ENCODE measurements around the gene CTXND2.
"Not testable (repeated sequence)": the region's sequence is repeated elsewhere in the genome, so short reads cannot be mapped to it uniquely, and the experiment has no call there.

CTXND2 gene

DNA sequence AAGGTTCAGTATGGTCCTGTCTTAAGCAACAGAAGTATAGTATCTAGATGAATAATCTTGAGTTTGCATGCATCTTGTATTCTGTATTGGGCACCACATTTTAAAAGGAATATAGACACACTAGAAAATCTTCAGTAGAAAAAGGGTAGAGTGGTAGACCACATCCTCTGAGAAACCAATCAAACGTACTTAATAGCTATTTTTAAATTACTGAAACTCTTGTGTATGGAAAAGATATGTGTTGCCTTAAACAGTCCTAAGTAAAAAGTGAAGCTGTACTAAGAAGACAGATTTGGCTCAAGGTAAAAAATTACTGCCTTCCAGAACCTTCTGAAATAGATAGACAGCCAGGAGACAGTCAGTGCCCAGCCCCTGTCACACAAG, 3.1 kb downstream of the CTXND2 start:
- no peak for DNase-seq (ENCODE audit: low read depth)

DNA sequence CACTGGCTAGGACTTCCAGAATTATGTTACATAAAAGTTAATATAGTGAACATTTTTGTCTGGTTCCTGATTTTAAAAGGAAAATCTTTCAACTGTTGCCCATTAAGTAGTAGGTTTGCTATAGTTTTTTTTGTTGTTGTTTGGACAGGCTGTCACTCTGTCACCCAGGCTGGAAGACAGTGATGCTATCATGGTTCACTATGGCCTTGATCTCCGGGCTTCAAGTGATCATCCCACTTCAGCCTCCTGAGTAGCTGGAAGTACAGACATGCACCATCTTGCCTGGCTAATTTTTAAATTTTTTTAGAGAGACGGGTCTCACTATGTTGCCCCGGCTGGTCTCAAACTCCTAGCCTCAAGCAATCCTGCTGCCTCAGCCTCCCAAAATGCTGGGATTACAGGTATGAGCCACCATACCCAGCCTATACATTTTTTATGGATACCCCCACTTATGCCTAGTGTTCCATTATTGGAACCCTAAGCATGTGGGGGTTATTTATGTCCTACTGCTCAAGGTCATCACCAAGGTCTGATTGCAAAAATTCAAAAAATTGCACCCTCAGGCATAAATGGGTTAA, 6.5 kb downstream of the CTXND2 start:
- DNase-seq (ENCODE audit: low read depth): no peak

DNA sequence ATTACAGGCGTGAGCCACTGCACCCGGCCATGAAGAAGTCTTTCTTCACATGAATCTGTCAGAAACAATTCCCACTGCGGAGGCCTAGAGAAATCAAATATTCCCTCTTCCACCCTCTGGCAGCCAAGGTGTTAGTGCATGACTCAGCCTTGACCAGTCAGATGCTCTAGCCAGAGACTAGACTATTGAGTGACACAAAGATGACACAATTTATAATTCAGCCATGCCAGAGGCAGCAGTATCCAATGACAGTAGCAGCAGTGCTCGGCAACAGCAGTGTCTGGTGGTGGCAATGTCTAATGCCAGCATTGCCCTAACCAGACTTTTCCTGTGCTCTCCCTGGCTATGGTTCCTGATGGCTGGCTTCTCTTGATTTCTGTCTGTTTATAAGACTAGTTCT, 8.7 kb downstream of the CTXND2 start:
- DNase-seq (ENCODE audit: low read depth): no peak

DNA sequence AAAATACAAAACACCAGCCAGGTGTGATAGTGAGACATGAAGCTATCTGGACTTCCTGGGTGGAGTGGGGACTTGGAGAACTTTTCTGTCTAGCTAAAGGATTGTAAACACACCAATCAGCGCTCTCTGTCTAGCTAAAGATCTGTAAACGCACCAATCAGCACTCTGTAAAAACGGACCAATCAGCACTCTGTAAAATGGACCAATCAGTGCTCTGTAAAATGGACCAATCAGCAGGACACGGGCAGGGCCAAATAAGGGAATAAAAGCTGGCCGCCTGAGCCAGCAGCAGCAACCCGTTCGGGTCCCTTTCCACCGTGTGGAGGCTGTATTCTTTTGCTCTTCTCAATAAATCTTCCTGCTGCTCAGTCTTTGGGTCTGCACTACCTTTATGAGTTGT, 12.9 kb downstream of the CTXND2 start:
- DNase-seq (ENCODE audit: low read depth): not testable (repeated sequence)

DNA sequence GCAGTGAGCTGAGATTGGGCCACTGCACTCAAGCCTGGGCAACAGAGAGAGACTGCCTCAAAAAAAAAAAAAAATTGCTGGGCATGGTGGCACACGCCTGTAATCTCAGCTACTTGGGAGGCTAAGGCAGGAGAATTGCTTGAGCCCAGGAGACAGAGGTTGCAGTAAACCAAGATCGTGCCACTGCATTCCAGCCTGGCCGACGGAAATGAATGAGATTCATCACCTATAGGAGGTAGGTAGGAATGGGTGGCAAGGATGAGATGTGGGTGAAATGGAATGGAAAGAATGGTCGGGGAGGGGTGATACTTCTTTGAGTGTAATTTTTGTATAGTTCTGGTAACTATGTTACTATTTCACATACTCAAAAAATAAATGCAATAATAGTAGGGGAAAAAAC, 15.4 kb downstream of the CTXND2 start:
- no peak for DNase-seq (ENCODE audit: low read depth)

DNA sequence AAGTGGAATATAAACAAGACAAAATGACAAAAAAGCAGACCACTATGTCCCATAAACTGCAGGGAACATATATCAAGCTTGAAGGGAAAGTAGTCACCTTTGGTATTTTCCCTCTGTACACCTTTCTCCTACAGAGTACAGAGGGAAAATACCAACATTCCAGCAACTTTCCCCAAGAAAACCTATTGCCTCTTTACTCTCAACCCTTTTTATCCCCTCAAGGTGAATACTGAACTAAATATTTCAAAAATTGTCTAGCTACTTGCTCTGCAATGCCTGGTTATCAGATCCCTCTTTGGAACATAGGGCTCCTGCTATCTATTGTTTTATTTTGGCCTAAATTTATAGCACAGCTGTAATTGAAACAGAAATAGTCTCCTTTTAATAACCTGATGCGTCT, 15.8 kb downstream of the CTXND2 start:
- DNase-seq (ENCODE audit: low read depth): no peak

DNA sequence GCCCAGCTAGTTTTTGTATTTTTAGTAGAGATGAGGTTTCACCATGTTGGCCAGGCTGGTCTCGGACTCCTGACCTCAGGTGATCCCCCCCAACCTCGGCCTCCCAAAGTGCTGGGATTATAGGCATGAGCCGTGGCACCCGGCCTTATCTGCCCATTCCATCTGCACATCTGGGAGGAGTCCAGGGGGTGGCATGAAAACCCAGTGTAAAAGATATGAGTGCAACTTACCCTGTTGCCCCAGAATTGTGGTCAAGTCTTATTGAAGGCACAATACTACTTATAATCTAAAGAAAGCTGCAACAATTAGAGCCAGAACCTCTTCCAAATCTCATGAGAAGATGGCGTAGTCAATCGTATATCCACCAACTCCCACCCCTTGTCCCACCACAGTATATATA, 18.4 kb downstream of the CTXND2 start:
- DNase-seq (ENCODE audit: low read depth): no peak

DNA sequence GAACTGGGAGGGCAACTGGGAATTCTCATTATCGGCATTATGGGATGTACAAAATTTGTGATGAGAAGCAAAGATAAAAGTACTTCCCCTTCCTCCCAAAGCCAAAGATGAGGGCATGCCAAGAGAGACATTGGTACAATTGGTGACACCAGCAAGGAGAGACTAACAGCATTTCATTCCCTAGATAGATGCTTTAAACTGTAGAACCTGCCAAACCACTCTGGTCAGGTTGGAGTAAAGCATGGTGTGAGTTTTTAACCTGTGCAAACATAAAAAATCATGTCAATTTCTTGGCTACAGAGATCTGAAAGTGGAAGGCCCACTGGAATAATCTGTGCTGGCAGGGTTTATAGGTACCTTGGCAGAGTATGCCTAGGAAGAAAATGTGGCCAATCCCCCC, 19.4 kb downstream of the CTXND2 start:
- DNase-seq (ENCODE audit: low read depth): no peak

DNA sequence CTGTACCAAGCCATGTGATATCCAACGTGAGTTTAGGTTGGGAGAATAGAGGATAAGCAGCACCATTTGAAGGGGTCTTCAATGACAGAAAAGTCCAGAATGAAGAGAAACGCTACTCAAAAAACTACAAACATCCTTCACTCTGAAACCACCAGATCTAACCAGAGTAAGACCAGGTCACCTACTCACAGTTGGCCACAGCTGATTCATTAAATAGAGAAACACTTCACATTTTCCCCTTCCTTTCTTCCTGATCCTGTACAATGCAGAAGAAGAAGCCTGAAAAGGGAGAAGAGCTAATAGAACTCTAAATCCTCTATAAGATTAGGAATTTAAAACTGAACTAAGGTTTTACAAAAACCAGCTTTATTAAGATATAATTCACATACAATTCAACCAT, 19.9 kb downstream of the CTXND2 start:
- DNase-seq (ENCODE audit: low read depth): no peak

DNA sequence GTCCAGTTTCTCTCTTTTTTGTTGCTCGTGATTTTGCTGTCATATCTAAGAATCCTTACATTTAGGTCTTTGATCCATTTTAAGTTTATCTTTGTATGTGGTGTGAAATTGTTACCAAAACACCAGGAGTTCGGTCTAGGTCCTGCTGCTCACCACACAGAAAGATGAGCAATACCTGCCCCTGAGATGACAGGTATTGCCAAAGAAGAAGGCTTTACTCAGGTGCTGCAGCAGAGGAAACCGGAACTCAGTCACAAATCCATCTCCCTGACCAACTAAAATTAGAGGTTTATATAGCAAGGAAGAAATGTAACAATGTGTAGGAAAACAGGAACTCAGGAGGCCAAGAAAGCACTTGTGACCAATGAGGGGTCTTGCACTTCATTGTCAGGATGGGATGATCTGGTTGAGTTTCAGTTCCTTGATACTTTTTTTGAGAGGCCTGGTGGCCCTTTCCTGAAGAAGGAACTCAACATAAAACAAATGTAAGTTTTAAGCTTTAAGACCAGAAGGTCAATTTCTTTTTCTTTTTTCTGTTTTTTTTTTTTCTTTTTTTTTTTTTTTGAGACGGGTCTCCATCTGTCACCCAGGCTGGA, 22.7 kb downstream of the CTXND2 start:
- no peak for DNase-seq (ENCODE audit: low read depth)

DNA sequence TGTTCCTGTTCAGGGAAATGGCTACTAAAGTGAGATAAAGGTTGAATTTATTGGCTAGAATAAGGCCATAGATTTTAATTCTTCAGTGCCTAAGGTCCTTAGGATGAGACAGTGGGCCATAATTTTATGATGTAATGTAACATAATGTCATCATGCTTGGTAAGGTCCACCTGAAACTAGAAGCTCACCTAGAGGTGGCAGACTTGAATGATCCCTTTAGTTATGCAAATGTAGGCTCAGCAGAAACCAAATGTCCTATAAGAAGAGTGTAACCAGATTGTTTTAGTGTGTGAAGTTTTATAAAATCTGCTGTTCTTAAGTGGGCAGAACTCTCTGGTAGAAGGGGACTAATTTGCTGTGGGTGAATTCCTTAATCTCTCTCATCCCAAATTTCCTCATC, 25.7 kb downstream of the CTXND2 start:
- DNase-seq (ENCODE audit: low read depth): no peak

DNA sequence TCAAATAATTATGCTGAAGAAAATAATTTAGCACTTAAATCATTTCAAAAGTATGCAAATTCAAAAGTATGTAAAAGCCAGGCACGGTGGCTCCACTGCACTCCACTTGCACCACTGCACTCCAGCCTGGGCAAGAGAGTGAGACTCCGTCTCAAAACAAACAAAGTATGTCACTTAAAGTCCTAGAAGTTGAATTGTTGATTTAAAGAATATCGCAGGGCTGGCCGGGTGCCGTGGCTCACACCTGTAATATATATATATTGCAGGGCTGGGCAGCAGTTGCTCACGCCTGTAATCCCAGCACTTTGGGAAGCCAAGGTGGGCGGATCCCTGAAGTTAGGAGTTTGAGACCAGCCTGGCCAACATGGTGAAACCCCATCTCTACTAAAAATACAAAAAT, 30.5 kb downstream of the CTXND2 start:
- DNase-seq (ENCODE audit: low read depth): no peak

DNA sequence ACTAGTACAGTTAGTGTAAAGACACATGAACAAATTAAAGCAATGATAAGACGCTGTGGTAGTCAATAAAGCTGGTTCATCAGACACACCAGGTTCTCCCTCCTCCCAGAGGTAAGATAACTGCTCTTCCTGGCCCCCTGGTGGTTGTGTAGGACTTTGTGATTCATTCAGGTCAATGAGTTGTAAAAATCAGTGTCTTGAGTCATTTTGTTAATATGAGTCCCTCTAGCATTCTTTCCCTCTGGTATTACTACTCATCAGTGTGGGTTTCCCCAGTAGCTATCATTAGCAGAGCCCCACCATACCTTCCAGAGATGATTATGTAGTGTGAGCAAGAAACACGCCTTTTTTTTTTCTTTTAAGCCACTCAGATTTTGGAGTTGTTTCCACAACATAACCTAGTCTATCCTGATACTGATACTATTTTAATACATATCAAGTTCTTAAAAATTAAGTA, 35.6 kb downstream of the CTXND2 start:
- peak; percentile 59 for DNase-seq (ENCODE audit: low read depth)

DNA sequence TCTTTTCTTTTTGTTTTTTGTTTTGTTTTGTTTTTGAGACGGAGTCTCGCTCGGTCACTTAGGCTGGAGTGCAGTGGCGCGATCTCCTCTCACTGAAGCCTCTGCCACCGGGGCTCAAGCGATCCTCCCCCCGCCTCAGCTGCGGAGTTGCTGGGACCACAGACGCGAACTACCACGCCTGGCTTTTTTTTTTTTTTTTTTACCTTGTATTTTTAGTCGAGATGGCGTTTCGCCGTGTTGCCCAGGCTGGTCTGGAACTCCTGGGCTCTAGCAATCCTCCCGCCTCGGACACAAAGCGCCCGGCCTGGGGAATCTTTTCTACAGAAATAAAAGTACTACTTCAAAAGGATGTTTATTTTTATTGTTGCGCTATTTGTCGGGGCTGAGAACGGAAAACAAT, 38.1 kb downstream of the CTXND2 start:
- DNase-seq (ENCODE audit: low read depth): no peak

DNA sequence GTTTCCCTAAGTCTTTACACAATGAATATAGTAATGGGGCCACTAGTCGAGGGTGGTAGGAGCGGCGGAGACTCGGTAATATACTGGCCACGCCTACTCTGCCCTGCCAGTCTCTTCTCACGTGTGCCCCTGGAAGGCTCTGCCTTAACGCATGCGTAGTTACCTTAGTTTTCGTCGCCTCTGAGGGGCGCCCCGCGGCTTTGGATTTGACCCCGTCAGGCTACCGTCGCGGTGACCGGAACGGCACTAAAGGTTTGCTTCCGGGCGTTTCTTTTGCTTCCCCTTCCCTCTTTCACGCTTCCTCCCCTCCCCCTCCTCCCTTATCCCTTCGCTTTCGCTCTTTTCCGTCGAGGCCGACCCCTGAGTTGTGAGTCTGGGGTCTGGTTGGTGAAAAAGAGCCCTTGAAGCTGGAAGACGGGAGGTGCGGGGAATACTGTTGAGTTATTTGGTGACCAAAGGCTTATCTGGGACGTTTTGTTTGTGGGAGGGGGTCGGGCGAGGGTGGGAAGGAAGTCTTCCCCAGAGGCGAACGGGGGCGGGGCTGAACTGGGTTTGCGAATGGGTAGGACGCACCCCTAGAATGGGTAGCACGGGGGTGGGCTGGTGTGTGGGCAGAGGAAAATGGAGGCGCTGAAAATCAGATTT, 39.3 kb downstream of the CTXND2 start, which contains the start of gene SETDB1:
SETDB1 (plus strand) TSS at position 267 of the 645 bp plus-strand sequence. CDS start 1,352 bp downstream, outside the sequence.
- peak; percentile 84 for DNase-seq (ENCODE audit: low read depth)

DNA sequence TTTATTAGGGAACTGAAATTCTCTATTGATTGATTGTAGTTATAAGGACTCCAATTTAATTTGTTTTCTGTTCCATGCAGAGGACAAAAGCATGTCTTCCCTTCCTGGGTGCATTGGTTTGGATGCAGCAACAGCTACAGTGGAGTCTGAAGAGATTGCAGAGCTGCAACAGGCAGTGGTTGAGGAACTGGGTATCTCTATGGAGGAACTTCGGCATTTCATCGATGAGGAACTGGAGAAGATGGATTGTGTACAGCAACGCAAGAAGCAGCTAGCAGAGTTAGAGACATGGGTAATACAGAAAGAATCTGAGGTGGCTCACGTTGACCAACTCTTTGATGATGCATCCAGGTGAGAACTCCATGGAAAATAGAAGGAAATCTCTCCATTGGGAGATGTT, 40.7 kb downstream of the CTXND2 start:
- DNase-seq (ENCODE audit: low read depth): no peak

DNA sequence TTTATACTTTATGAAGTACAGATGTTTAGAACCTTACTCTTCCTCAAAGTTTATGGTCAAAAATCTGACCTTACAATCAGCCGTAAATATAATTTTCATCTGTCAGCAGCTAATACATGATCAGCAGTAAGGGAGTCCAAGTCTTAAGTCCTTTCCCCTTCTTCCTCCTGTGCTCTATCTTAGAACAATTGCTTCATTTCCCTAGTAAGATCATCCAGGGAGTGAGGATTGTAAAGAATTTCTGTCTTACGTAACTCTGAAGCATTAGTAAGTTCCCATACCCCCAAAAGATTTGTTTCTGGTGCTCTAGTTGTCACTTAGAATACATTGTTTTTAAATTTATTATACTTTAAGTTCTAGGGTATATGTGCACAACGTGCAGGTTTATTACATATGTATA, 41.4 kb downstream of the CTXND2 start:
- DNase-seq (ENCODE audit: low read depth): no peak

DNA sequence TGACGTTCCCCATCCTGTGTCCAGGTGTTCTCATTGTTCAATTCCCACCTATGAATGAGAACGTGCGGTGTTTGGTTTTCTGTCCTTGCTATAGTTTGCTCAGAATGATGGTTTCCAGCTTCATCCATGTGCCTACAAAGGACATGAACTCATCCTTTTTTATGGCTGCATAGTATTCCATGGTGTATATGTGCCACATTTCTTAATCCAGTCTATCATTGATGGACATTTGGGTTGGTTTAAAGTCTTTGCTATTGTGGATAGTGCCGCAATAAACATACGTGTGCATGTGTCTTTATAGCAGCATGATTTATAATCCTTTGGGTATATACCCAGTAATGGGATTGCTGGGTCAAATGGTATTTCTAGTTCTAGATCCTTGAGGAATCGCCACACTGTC, 41.8 kb downstream of the CTXND2 start:
- DNase-seq (ENCODE audit: low read depth): not testable (repeated sequence)

DNA sequence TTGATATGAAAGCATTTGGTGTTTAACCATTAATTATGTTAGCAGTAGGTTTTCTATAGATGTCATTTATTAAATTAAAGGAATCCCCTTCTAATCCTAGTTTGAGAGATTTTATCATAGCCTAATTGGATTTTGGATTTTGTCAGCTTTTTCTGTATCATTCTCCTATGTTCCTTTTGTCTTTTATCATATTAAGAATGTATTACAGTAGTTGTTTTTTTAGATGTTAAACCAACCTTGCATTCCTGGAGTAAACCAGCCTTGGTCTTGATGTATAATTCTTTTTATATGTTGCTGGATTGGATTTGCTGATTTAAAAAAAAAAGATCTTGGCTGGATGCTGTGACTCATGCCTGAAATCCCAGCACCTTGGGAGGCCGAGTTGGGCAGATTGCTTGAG, 44.8 kb downstream of the CTXND2 start:
- no peak for DNase-seq (ENCODE audit: low read depth)

DNA sequence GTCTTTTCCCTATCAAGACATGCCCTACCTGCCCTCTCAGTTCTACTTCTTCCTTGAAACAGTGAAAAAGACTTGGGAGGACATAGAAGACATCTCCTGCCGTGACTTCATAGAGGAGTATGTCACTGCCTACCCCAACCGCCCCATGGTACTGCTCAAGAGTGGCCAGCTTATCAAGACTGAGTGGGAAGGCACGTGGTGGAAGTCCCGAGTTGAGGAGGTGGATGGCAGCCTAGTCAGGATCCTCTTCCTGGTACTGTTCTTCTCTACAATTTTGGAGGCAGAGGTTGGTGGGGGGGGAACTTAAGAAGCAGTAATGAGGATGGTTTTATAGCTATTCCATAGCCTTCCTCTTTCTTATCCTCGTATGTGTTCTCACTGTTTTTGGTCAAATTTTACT, 57.9 kb downstream of the CTXND2 start:
- DNase-seq (ENCODE audit: low read depth): no peak

DNA sequence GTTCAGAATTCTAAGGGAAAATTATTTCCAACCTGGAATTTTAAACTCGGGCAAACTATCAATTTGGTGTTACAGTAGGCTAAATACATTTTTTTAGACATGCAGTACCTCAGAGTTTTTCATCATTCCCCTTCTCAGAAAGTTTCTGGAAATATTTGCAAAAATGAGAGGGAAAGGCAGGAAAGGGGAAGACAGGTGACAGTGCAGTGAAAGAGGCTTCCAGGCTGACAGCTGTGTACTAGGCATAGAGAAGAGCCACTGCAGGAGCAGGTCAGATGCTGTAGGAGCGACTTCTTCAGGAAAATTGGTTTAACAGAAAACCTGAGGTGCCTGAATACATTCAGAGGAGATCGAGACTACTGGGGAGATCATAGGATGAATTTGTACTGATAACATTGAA, 67.8 kb downstream of the CTXND2 start:
- no peak for DNase-seq (ENCODE audit: low read depth)

DNA sequence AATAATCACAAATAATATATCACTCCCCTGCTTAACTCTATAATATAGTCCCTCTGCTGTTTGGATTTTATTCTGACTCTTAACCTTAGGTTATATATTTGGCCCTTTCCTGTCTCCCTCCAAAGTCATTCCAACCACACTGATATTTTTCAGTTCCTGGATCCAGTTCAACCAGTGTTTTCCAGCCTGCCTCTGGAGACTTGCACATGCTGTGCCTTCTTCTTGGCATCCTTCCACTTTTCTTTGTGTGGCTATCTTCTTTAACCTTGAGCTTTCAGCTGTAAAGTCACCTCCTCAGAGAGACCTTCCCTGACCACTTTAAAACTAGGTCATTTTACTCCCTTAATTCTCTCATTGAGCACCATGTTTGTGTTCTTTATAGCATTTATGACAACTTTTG, 68.3 kb downstream of the CTXND2 start:
- no peak for DNase-seq (ENCODE audit: low read depth)

DNA sequence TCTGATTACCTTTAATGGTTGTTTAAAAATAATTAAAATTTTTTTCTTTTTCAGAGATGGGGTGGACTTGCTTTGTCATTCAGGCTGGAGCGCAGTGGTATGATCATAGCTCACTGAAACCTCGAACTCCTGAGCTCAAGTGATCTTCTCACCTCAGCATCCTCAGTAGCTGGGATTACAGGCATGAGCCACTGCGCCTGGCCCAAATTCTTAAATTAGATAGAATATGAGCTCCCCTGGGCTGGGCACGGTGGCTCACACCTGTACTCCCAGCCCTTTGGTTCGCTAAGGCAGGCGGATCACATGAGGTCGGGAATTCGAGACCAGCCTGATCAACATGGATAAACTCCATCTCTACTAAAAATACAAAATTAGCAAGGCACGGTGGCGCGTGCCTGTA, 70.7 kb downstream of the CTXND2 start:
- DNase-seq (ENCODE audit: low read depth): no peak

DNA sequence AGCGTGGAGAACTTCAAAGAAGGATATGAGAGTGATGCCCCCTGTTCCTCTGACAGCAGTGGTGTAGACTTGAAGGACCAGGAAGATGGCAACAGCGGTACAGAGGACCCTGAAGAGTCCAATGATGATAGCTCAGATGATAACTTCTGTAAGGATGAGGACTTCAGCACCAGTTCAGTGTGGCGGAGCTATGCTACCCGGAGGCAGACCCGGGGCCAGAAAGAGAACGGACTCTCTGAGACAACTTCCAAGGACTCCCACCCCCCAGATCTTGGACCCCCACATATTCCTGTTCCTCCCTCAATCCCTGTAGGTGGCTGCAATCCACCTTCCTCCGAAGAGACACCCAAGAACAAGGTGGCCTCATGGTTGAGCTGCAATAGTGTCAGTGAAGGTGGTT, 73.7 kb downstream of the CTXND2 start:
- DNase-seq (ENCODE audit: low read depth): no peak

Data from T follicular helper cell (primary cell).